ENCODE measurements around the gene EIF4A3.

Gene EIF4A3

DNA sequence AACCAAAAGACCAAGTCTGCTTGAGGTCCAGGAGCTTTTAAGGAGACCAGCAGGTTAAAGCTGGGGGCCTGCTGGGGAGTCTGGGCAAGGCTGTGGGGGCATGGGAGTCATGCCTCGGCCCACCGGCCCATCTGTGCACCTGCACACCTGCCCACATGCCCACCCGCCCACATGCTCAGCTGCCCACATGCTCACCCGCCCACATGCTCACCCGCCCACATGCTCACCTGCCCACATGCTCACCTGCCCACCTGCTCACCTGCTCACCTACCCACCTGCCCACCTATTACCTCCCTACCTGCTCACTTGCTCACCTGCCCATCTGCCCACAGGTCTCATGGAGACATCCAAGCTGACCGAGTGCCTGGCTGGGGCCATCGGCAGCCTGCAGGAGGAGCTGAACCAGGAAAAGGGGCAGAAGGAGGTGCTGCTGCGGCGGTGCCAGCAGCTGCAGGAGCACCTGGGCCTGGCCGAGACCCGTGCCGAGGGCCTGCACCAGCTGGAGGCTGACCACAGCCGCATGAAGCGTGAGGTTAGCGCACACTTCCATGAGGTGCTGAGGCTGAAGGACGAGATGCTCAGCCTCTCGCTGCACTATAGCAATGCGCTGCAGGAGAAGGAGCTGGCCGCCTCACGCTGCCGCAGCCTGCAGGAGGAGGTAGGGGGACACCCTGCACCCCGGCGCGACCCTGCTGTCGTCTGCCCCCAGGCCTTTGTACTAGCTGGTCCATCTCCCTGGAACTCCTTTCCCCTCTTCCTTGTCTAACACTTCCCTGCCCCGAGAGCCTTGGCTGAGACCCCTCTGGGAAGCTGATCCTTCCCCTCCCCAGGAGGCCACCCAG is 36.9 kb upstream of the EIF4A3 start:
- H3K9me3 ChIP-seq (ENCODE audit: low read length) = no peaks in the 10 kb centered on the region
- H3K4me2 ChIP-seq (ENCODE audit: low read length) = no peak overlapping the region
- no peak for TF ChIP-seq EZH2 (IDR thresholded peaks at IDR 0.05; ENCODE audit: borderline replicate concordance, low read length)
- TF ChIP-seq, protein P1, sequence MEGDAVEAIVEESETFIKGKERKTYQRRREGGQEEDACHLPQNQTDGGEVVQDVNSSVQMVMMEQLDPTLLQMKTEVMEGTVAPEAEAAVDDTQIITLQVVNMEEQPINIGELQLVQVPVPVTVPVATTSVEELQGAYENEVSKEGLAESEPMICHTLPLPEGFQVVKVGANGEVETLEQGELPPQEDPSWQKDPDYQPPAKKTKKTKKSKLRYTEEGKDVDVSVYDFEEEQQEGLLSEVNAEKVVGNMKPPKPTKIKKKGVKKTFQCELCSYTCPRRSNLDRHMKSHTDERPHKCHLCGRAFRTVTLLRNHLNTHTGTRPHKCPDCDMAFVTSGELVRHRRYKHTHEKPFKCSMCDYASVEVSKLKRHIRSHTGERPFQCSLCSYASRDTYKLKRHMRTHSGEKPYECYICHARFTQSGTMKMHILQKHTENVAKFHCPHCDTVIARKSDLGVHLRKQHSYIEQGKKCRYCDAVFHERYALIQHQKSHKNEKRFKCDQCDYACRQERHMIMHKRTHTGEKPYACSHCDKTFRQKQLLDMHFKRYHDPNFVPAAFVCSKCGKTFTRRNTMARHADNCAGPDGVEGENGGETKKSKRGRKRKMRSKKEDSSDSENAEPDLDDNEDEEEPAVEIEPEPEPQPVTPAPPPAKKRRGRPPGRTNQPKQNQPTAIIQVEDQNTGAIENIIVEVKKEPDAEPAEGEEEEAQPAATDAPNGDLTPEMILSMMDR (IDR thresholded peaks at IDR 0.05; ENCODE audit: low read length) = no peak
- no peaks in the 10 kb centered on the region for H4K20me1 ChIP-seq (ENCODE audit: insufficient read depth, low read length)
- no peak overlapping the region for H3K27ac ChIP-seq (ENCODE audit: low read depth, low read length, poor library complexity, severe bottlenecking)
- no peak overlapping the region for H2AFZ ChIP-seq (ENCODE audit: low read length)
- H3K4me1 ChIP-seq (ENCODE audit: insufficient read depth, low read length, severe bottlenecking) = no peaks in the 10 kb centered on the region
- no peak overlapping the region for H3K4me3 ChIP-seq (ENCODE audit: low read depth, low read length, poor library complexity, severe bottlenecking)
- no peaks in the 10 kb centered on the region for H3K79me2 ChIP-seq (ENCODE audit: insufficient read depth, low read length)
- H3K27me3 ChIP-seq (ENCODE audit: insufficient read depth, low read length) = peaks cover 13% of the 10 kb centered on the region
- H3K36me3 ChIP-seq (ENCODE audit: insufficient read depth, low read length) = no peaks in the 10 kb centered on the region
- no peaks in the 10 kb centered on the region for H3K9me2 ChIP-seq (ENCODE audit: low read depth, low read length)
- H3F3A ChIP-seq (ENCODE audit: insufficient read depth, low read length) = no peaks in the 10 kb centered on the region
- H3K9ac ChIP-seq (ENCODE audit: low read length) = no peak overlapping the region

DNA sequence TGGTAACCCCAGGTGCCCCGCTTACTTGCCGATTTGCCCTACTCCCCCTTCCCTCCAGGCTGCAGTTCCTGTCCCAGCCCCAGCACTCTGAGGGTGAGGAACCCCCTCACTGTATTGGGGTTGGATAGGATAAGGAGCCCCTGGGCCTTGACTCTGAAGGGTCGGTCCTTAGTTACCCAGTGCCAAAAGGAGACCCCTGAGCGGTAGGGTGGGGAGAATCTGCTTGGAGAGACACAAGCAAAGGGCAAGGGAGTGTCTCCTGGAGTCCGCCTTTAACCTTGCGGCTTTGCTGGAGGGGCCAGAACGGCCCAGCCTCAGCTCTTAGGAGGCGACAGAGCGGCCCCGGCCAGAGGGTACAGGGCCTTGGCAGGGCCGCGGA is 35.9 kb upstream of the EIF4A3 start:
- H3K27me3 ChIP-seq (ENCODE audit: insufficient read depth, low read length) = peaks cover 15% of the 10 kb centered on the region
- H4K20me1 ChIP-seq (ENCODE audit: insufficient read depth, low read length) = no peaks in the 10 kb centered on the region

DNA sequence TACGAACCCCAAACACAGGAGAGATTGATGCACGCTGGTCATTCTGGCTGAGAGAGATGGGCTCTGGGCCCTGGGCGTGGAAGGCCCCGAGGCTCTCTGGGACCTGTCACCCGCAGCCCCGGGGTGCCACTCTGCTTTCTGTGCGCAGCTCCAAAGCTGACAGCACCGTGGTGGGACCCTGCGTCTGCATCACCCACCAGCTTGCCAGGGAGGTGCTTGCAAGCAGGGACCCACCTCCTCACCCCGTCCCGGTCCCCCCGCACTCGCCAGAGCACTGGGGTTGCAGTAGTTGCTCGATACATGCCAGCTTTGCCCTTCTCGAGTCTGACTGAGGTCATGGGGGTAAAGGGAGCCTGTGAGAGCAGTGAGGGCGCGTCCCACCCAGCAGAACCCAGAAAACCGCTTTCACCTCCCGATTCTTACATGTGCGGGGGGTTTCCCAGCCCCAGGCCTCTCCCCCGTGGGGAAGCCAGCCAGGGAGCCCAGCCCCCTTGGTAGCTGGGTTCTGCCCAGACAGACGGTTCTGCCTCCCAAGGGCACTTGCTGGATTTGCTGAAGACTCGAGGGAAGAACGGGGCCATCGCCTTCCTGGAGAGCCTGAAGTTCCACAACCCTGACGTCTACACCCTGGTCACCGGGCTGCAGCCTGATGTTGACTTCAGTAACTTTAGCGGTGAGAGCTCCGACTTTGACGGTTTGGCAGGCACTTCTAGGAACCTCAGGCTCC is 35.4 kb upstream of the EIF4A3 start:
- TF ChIP-seq EZH2 (IDR thresholded peaks at IDR 0.05; ENCODE audit: borderline replicate concordance, low read length) = no peak
- Histone ChIP-seq H3K4me3 (ENCODE audit: low read depth, low read length, poor library complexity, severe bottlenecking) (no peak overlapping the region), H3K9me2 (ENCODE audit: low read depth, low read length) (no peaks in the 10 kb centered on the region), H3K9ac (ENCODE audit: low read length) (no peak overlapping the region), H3K27me3 (ENCODE audit: insufficient read depth, low read length) (peaks cover 16% of the 10 kb centered on the region), H3K79me2 (ENCODE audit: insufficient read depth, low read length) (no peaks in the 10 kb centered on the region), H3K36me3 (ENCODE audit: insufficient read depth, low read length) (no peaks in the 10 kb centered on the region), H3K27ac (ENCODE audit: low read depth, low read length, poor library complexity, severe bottlenecking) (no peak overlapping the region), H3K4me1 (ENCODE audit: insufficient read depth, low read length, severe bottlenecking) (no peaks in the 10 kb centered on the region), H3K9me3 (ENCODE audit: low read length) (no peaks in the 10 kb centered on the region), H2AFZ (ENCODE audit: low read length) (no peak overlapping the region), H4K20me1 (ENCODE audit: insufficient read depth, low read length) (no peaks in the 10 kb centered on the region), H3K4me2 (ENCODE audit: low read length) (no peak overlapping the region), H3F3A (ENCODE audit: insufficient read depth, low read length) (no peaks in the 10 kb centered on the region)

More for the DNA sequence above, 35.9 kb upstream of the EIF4A3 start:
- Histone ChIP-seq H3K79me2 (ENCODE audit: insufficient read depth, low read length) (no peaks in the 10 kb centered on the region), H3F3A (ENCODE audit: insufficient read depth, low read length) (no peaks in the 10 kb centered on the region), H3K4me3 (ENCODE audit: low read depth, low read length, poor library complexity, severe bottlenecking) (no peak overlapping the region), H3K27ac (ENCODE audit: low read depth, low read length, poor library complexity, severe bottlenecking) (no peak overlapping the region), H3K36me3 (ENCODE audit: insufficient read depth, low read length) (no peaks in the 10 kb centered on the region), H3K9me3 (ENCODE audit: low read length) (no peaks in the 10 kb centered on the region), H3K4me1 (ENCODE audit: insufficient read depth, low read length, severe bottlenecking) (no peaks in the 10 kb centered on the region), H2AFZ (ENCODE audit: low read length) (no peak overlapping the region), H3K4me2 (ENCODE audit: low read length) (no peak overlapping the region), H3K9me2 (ENCODE audit: low read depth, low read length) (no peaks in the 10 kb centered on the region), H3K9ac (ENCODE audit: low read length) (no peak overlapping the region)
- TF ChIP-seq, protein P1 (IDR thresholded peaks at IDR 0.05; ENCODE audit: low read length) = no peak
- no peak for TF ChIP-seq EZH2 (IDR thresholded peaks at IDR 0.05; ENCODE audit: borderline replicate concordance, low read length)

Data from OCI-LY1 (cell line).